HEK293 (cell line): ENCODE measurements around the gene CHN2.

Experiments used
- CTCF ChIA-PET: fragments of 350-600 bp; formaldehyde crosslinking; extraction: SDS; loops from one replicate; lab custom pipeline; 2021; ENCODE audit warnings: antibody characterized with exemption; lab: Yijun Ruan, JAX
- POLR2A ChIA-PET: fragments of 300-600 bp; formaldehyde crosslinking; extraction: SDS; loops from one replicate; lab custom pipeline; 2020; ENCODE audit warnings: antibody characterized with exemption, inconsistent platforms; lab: Yijun Ruan, JAX
- H3K27ac ChIP-seq: fragments of 200-500 bp; sonication (Bioruptor generic); 2 replicates; pipeline ENCODE4 v1.5.1; 2014; ENCODE audit warnings: low read depth, low read length, control low read depth, inconsistent platforms; ENCODE audit errors: extremely low read depth
- H3K36me3 ChIP-seq, 2 experiments: fragments of 200-500 bp in 1 of 2; sonication (Bioruptor generic) in 1 of 2; 1 replicate in 1 of 2; 2 replicates in 1 of 2; pipeline ENCODE4 v1.5.1; 2014 to 2017; ENCODE audit warnings: inconsistent platforms in 2 of 2, low read length in 2 of 2; ENCODE audit not compliant: control insufficient read depth in 2 of 2, insufficient read depth in 1 of 2
- H3K4me1 ChIP-seq: fragments of 200-500 bp; sonication (Bioruptor generic); 2 replicates; pipeline ENCODE4 v1.5.1; 2014; ENCODE audit warnings: mild to moderate bottlenecking, low read length, inconsistent platforms; ENCODE audit not compliant: control insufficient read depth, insufficient read depth
- H3K4me3 ChIP-seq: 2 replicates; pipeline ENCODE4 v1.5.1; 2011; ENCODE audit warnings: low read depth, mild to moderate bottlenecking, control low read depth, low read length, moderate library complexity
- H3K9me3 ChIP-seq: fragments of 200-500 bp; sonication (Bioruptor generic); 2 replicates; pipeline ENCODE4 v1.5.1; 2014; ENCODE audit warnings: low read depth, low read length, inconsistent platforms; ENCODE audit not compliant: control insufficient read depth, insufficient read depth
- EGR2 ChIP-seq: fragments of 450-650 bp; formaldehyde crosslinking; IDR thresholded peaks from 2 replicates; pipeline ENCODE4 v1.5.1; 2016; ENCODE audit warnings: low read depth, missing biosample characterization, missing genetic modification characterization
- OSR2 ChIP-seq: fragments of 450-650 bp; formaldehyde crosslinking; IDR thresholded peaks from 2 replicates; pipeline ENCODE4 v1.5.1; 2016; ENCODE audit warnings: missing biosample characterization, missing genetic modification characterization
- RBAK ChIP-seq: fragments of 450-650 bp; formaldehyde crosslinking; IDR thresholded peaks from 2 replicates; pipeline ENCODE4 v1.5.1; 2016; ENCODE audit warnings: missing biosample characterization, missing genetic modification characterization
- REPIN1 ChIP-seq: fragments of 450-650 bp; formaldehyde crosslinking; IDR thresholded peaks from 2 replicates; pipeline ENCODE4 v1.5.1; 2017; ENCODE audit warnings: missing biosample characterization, missing genetic modification characterization, low read depth
- SCRT1 ChIP-seq: fragments of 450-650 bp; formaldehyde crosslinking; IDR thresholded peaks from 2 replicates; pipeline ENCODE4 v1.5.1; 2016; ENCODE audit warnings: missing biosample characterization, missing genetic modification characterization, borderline replicate concordance
- SP3 ChIP-seq: fragments of 450-650 bp; formaldehyde crosslinking; IDR thresholded peaks from 2 replicates; pipeline ENCODE4 v1.5.1; 2016; ENCODE audit warnings: missing biosample characterization, missing genetic modification characterization
- ZFP69B ChIP-seq: fragments of 450-650 bp; formaldehyde crosslinking; IDR thresholded peaks from 2 replicates; pipeline ENCODE4 v1.5.1; 2016; ENCODE audit warnings: missing biosample characterization, missing genetic modification characterization
- ZNF2 ChIP-seq: fragments of 450-650 bp; formaldehyde crosslinking; IDR thresholded peaks from 2 replicates; pipeline ENCODE4 v1.5.1; 2016; ENCODE audit warnings: missing biosample characterization, missing genetic modification characterization
- ZNF354C ChIP-seq: fragments of 450-650 bp; formaldehyde crosslinking; IDR thresholded peaks from 2 replicates; pipeline ENCODE4 v1.5.1; 2016; ENCODE audit warnings: missing biosample characterization, missing genetic modification characterization, low read depth, borderline replicate concordance
- ZNF394 ChIP-seq: fragments of 450-650 bp; formaldehyde crosslinking; IDR thresholded peaks from 2 replicates; pipeline ENCODE4 v1.5.1; 2016; ENCODE audit warnings: missing biosample characterization, missing genetic modification characterization, mild to moderate bottlenecking, moderate library complexity, borderline replicate concordance
- ZNF426 ChIP-seq: fragments of 450-650 bp; formaldehyde crosslinking; IDR thresholded peaks from 2 replicates; pipeline ENCODE4 v1.5.1; 2017; ENCODE audit warnings: missing biosample characterization, missing genetic modification characterization, mild to moderate bottlenecking, inconsistent platforms, moderate library complexity
- ZNF501 ChIP-seq: fragments of 450-650 bp; formaldehyde crosslinking; IDR thresholded peaks from 2 replicates; pipeline ENCODE4 v1.5.1; 2016; ENCODE audit warnings: missing biosample characterization, missing genetic modification characterization
- ZNF529 ChIP-seq: fragments of 450-650 bp; formaldehyde crosslinking; IDR thresholded peaks from 2 replicates; pipeline ENCODE4 v1.5.1; 2017; ENCODE audit warnings: missing genetic modification characterization, missing biosample characterization; ENCODE audit not compliant: insufficient replicate concordance
- ZNF623 ChIP-seq: fragments of 450-650 bp; formaldehyde crosslinking; IDR thresholded peaks from 2 replicates; pipeline ENCODE4 v1.5.1; 2016; ENCODE audit warnings: missing biosample characterization, missing genetic modification characterization
- ZNF624 ChIP-seq: fragments of 450-650 bp; formaldehyde crosslinking; IDR thresholded peaks from 2 replicates; pipeline ENCODE4 v1.5.1; 2017; ENCODE audit warnings: missing biosample characterization, missing genetic modification characterization
- ZNF785 ChIP-seq: fragments of 450-650 bp; formaldehyde crosslinking; IDR thresholded peaks from 2 replicates; pipeline ENCODE4 v1.5.1; 2016; ENCODE audit warnings: missing biosample characterization, missing genetic modification characterization
- ZSCAN23 ChIP-seq: fragments of 450-650 bp; formaldehyde crosslinking; IDR thresholded peaks from 2 replicates; pipeline ENCODE4 v1.5.1; 2016; ENCODE audit warnings: missing biosample characterization, missing genetic modification characterization
- TF ChIP-seq, protein P1 (sequence below): fragments of 450-650 bp; formaldehyde crosslinking; IDR thresholded peaks from 2 replicates; pipeline ENCODE4 v1.5.1; 2016; ENCODE audit warnings: missing biosample characterization, missing genetic modification characterization
- TF ChIP-seq, protein P2 (sequence below): fragments of 450-650 bp; formaldehyde crosslinking; IDR thresholded peaks from 2 replicates; pipeline ENCODE4 v1.5.1; 2016; ENCODE audit warnings: missing biosample characterization, missing genetic modification characterization
- TF ChIP-seq, protein P3 (sequence below): fragments of 450-650 bp; formaldehyde crosslinking; IDR thresholded peaks from 2 replicates; pipeline ENCODE4 v1.5.1; 2016; ENCODE audit warnings: missing biosample characterization, missing genetic modification characterization
- TF ChIP-seq, protein P4 (sequence below): fragments of 450-650 bp; formaldehyde crosslinking; IDR thresholded peaks from 2 replicates; pipeline ENCODE4 v1.5.1; 2016; ENCODE audit warnings: missing biosample characterization, missing genetic modification characterization
- TF ChIP-seq, protein P5 (sequence below): fragments of 450-650 bp; IDR thresholded peaks from 2 replicates; pipeline ENCODE4 v1.5.1; 2018; ENCODE audit warnings: missing biosample characterization, mild to moderate bottlenecking, missing genetic modification characterization
- TF ChIP-seq, protein P6 (sequence below): fragments of 450-650 bp; formaldehyde crosslinking; IDR thresholded peaks from 2 replicates; pipeline ENCODE4 v1.5.1; 2016; ENCODE audit warnings: missing biosample characterization, missing genetic modification characterization

CHN2 gene

DNA sequence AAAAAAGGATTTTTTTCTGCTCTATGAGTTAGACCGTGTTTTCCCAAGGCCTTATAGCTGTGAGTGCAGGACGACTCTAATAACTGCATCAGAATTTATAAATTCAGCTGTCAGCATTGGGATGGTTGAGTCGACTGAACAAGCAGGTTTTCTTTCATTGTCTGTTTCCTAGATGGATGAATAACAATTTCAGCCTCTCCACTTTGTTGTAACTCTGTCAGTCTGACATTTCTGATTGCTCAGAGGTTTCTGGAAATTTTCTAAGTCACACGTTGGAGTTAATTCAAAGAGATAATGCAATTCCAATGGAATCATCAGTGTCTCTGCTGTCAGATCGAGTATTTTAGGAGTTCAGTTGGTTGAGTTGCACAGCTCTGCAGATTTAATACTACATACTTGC lies 159.2 kb downstream of the CHN2 start:
- POLR2A ChIA-PET = no interaction called here
- Histone ChIP-seq H3K27ac (no peak overlapping the region), H3K4me3 (no peak overlapping the region), H3K36me3 (no peaks in the 10 kb centered on the region; a peak in 1 of 3 replicates), H3K4me1 (peaks cover 9% of the 10 kb centered on the region), H3K9me3 (no peaks in the 10 kb centered on the region)
- no peak for TF ChIP-seq SCRT1 (tag by site-specific recombination)
- TF ChIP-seq ZNF624 (tag by site-specific recombination) = no peak
- no peak for TF ChIP-seq ZNF529 (tag by site-specific recombination)
- no peak for TF ChIP-seq ZNF2 (tag by site-specific recombination)
- no peak for TF ChIP-seq ZNF426 (tag by site-specific recombination)
- TF ChIP-seq, protein P1, sequence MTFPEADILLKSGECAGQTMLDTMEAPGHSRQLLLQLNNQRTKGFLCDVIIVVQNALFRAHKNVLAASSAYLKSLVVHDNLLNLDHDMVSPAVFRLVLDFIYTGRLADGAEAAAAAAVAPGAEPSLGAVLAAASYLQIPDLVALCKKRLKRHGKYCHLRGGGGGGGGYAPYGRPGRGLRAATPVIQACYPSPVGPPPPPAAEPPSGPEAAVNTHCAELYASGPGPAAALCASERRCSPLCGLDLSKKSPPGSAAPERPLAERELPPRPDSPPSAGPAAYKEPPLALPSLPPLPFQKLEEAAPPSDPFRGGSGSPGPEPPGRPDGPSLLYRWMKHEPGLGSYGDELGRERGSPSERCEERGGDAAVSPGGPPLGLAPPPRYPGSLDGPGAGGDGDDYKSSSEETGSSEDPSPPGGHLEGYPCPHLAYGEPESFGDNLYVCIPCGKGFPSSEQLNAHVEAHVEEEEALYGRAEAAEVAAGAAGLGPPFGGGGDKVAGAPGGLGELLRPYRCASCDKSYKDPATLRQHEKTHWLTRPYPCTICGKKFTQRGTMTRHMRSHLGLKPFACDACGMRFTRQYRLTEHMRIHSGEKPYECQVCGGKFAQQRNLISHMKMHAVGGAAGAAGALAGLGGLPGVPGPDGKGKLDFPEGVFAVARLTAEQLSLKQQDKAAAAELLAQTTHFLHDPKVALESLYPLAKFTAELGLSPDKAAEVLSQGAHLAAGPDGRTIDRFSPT (tag by site-specific recombination) = no peak
- CTCF ChIA-PET = no interaction called here

DNA sequence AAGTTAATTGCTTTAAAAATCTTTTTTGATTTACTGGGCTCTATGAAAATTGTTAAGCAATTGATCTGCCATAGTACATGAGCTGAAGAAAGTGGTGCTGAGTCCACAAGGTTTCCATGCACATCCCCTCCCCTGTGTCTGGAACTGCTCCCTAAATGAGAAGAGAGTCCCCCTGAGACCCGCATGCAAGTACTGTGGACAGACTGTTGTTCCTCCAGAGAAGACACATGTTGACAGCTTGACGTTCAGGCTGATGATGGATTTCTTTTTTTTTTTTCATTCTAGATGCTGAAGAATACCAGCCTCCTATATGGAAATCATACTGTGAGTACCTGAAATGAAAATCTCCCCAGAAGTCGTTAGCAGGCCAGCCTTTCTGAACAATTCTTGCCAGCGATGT lies 159.8 kb downstream of the CHN2 start:
- no peaks in the 10 kb centered on the region; a peak in 1 of 3 replicates for H3K36me3 ChIP-seq
- CTCF ChIA-PET = no interaction called here
- TF ChIP-seq ZNF426 (tag by site-specific recombination) (no peak), OSR2 (tag by site-specific recombination) (no peak), REPIN1 (no peak), ZNF501 (no peak), ZNF785 (no peak), RBAK (tag by site-specific recombination) (no peak), ZFP69B (tag by site-specific recombination) (no peak), ZSCAN23 (tag by site-specific recombination) (no peak), SCRT1 (tag by site-specific recombination) (no peak), ZNF354C (no peak), EGR2 (tag by site-specific recombination) (no peak), ZNF623 (no peak), SP3 (no peak), ZNF394 (tag by site-specific recombination) (no peak)
- TF ChIP-seq, protein P2, sequence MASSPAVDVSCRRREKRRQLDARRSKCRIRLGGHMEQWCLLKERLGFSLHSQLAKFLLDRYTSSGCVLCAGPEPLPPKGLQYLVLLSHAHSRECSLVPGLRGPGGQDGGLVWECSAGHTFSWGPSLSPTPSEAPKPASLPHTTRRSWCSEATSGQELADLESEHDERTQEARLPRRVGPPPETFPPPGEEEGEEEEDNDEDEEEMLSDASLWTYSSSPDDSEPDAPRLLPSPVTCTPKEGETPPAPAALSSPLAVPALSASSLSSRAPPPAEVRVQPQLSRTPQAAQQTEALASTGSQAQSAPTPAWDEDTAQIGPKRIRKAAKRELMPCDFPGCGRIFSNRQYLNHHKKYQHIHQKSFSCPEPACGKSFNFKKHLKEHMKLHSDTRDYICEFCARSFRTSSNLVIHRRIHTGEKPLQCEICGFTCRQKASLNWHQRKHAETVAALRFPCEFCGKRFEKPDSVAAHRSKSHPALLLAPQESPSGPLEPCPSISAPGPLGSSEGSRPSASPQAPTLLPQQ (tag by site-specific recombination) = no peak
- TF ChIP-seq, protein P3, sequence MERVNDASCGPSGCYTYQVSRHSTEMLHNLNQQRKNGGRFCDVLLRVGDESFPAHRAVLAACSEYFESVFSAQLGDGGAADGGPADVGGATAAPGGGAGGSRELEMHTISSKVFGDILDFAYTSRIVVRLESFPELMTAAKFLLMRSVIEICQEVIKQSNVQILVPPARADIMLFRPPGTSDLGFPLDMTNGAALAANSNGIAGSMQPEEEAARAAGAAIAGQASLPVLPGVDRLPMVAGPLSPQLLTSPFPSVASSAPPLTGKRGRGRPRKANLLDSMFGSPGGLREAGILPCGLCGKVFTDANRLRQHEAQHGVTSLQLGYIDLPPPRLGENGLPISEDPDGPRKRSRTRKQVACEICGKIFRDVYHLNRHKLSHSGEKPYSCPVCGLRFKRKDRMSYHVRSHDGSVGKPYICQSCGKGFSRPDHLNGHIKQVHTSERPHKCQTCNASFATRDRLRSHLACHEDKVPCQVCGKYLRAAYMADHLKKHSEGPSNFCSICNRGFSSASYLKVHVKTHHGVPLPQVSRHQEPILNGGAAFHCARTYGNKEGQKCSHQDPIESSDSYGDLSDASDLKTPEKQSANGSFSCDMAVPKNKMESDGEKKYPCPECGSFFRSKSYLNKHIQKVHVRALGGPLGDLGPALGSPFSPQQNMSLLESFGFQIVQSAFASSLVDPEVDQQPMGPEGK (tag by site-specific recombination) = no peak
- TF ChIP-seq, protein P4, sequence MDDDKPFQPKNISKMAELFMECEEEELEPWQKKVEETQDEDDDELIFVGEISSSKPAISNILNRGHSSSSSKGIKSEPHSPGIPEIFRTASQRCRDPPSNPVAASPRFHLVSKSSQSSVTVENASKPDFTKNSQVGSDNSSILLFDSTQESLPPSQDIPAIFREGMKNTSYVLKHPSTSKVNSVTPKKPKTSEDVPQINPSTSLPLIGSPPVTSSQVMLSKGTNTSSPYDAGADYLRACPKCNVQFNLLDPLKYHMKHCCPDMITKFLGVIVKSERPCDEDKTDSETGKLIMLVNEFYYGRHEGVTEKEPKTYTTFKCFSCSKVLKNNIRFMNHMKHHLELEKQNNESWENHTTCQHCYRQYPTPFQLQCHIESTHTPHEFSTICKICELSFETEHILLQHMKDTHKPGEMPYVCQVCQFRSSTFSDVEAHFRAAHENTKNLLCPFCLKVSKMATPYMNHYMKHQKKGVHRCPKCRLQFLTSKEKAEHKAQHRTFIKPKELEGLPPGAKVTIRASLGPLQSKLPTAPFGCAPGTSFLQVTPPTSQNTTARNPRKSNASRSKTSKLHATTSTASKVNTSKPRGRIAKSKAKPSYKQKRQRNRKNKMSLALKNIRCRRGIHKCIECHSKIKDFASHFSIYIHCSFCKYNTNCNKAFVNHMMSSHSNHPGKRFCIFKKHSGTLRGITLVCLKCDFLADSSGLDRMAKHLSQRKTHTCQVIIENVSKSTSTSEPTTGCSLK (tag by site-specific recombination) = no peak
- TF ChIP-seq, protein P5, sequence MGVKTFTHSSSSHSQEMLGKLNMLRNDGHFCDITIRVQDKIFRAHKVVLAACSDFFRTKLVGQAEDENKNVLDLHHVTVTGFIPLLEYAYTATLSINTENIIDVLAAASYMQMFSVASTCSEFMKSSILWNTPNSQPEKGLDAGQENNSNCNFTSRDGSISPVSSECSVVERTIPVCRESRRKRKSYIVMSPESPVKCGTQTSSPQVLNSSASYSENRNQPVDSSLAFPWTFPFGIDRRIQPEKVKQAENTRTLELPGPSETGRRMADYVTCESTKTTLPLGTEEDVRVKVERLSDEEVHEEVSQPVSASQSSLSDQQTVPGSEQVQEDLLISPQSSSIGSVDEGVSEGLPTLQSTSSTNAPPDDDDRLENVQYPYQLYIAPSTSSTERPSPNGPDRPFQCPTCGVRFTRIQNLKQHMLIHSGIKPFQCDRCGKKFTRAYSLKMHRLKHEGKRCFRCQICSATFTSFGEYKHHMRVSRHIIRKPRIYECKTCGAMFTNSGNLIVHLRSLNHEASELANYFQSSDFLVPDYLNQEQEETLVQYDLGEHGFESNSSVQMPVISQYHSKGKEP (tag by site-specific recombination) = no peak
- TF ChIP-seq, protein P6, sequence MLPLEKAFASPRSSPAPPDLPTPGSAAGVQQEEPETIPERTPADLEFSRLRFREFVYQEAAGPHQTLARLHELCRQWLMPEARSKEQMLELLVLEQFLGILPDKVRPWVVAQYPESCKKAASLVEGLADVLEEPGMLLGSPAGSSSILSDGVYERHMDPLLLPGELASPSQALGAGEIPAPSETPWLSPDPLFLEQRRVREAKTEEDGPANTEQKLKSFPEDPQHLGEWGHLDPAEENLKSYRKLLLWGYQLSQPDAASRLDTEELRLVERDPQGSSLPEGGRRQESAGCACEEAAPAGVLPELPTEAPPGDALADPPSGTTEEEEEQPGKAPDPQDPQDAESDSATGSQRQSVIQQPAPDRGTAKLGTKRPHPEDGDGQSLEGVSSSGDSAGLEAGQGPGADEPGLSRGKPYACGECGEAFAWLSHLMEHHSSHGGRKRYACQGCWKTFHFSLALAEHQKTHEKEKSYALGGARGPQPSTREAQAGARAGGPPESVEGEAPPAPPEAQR (tag by site-specific recombination) = no peak
- peaks cover 9% of the 10 kb centered on the region for H3K4me1 ChIP-seq
- no peak overlapping the region for H3K4me3 ChIP-seq
- POLR2A ChIA-PET = no interaction called here
- no peaks in the 10 kb centered on the region for H3K9me3 ChIP-seq
- no peak overlapping the region for H3K27ac ChIP-seq
